Activated naive CD4-positive, alpha-beta T cell treated with anti-CD3 and anti-CD28 coated beads, Interleukin-2, amount 50 U/mL, for 72 hours (primary cell): ENCODE data around the gene PRKG1. TPM values are rescaled to one million over a fixed set of nuclear protein-coding genes. Genes with fewer than 3 reads are reported as not detected.

Experiments
- ATAC-seq, 2 donors: fragments of 150-1000 bp; cut with Tn5 transposase; 2 replicates each; pipeline ENCODE4 v1.10.0; 2021; ENCODE audit warnings: mild to moderate bottlenecking in 2 of 2, moderate library complexity in 2 of 2
- DNase-seq, 2 donors: peaks; one replicate each; pipeline ENCODE4 v3.0.0; 2021 to 2022; ENCODE audit warnings: low spot score in 2 of 2
- H3K27ac Mint-ChIP-seq, 2 donors: one replicate each; pipeline ENCODE4 v1.8.0; 2022; ENCODE audit warnings: mild to moderate bottlenecking in 2 of 2, mixed read lengths in 2 of 2
- H3K36me3 Mint-ChIP-seq, 2 donors: one replicate each; pipeline ENCODE4 v1.8.0; 2022; ENCODE audit warnings: mixed read lengths in 2 of 2
- H3K9me3 Mint-ChIP-seq, 2 donors: one replicate each; pipeline ENCODE4 v1.8.0; 2022; ENCODE audit warnings: mixed read lengths in 2 of 2
- total RNA-seq, 2 donors: library from RNA; stranded (reverse); gene quantifications; one replicate each; pipeline ENCODE4 v1.2.3, GENCODE V29; 2022

Gene PRKG1
- total RNA-seq, 2 donors from 2014 or later = not detected

DNA sequence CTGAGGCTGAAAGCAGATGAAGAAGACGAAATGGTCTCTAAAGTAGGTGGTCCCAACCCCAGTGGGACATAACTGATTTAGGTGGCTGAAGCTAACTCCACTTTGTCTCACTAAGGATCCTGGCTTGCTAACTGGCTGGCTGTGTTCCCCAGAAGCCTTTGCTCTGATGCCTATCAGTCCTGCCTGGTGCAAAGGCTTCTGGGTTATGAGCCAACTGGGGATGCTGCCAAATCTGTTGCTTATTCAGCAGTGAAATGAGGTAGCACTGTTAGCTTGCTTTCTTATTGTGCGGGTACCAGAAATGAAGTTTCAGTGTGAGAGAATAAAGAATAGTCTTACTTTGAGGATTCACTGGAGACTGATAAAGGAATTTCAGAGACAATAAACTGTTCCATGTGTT is 18.1 kb downstream of the PRKG1 start:
- DNase-seq = no peak
- Mint-ChIP-seq H3K36me3 (no peaks in the 10 kb centered on the region), H3K9me3 (no peaks in the 10 kb centered on the region), H3K27ac (no peak overlapping the region)
- no peak for ATAC-seq

DNA sequence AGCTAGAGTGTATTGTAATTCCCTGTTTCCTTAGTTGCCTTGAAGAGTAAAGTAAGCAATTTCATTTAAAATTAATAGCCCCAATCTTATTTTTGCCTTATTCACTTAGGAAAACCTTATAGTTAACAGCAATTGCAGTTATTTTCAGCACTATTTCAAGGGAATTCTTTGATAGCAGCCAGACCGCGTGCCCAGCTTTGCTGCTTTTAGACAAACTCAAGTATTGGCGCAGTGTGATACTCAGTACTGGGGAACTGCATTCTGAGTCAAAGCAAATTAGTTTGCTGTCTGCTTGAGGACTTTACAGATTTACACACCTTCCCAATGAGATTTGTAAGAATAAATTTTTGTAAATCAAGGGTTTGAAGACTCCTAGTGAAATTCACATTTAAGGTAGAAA is 21.2 kb downstream of the PRKG1 start:
- no peaks in the 10 kb centered on the region for H3K9me3 Mint-ChIP-seq
- ATAC-seq = no peak
- H3K36me3 Mint-ChIP-seq = no peaks in the 10 kb centered on the region

DNA sequence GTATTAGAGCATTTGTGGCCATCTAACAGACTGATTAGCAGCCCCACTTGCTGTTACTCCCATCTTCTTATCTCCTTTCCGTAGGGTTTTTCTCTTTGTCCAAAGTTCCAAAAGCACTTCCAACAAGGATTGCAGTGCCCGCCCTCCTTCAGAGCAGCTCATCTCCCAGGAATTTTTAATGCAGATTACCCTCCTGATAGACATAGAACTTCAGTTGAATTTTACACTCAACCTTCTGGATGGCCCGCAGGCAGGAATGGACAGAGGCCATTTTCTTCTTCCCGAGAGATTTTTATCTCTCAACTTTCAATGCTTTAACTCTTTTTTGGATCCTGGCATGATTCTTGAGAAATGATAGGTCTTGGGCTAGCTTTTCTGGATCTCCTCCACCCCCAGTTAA is 23.3 kb downstream of the PRKG1 start:
- ATAC-seq (no peak), DNase-seq (no peak)
- no peaks in the 10 kb centered on the region for H3K36me3 Mint-ChIP-seq
- H3K27ac Mint-ChIP-seq = no peak overlapping the region
- no peaks in the 10 kb centered on the region for H3K9me3 Mint-ChIP-seq

More for the DNA sequence above, 21.2 kb downstream of the PRKG1 start:
- no peak for DNase-seq
- H3K27ac Mint-ChIP-seq = no peak overlapping the region

- ATAC-seq (no peak), DNase-seq (no peak)
- H3K9me3 Mint-ChIP-seq = no peaks in the 10 kb centered on the region
- no peak overlapping the region for H3K27ac Mint-ChIP-seq
- H3K36me3 Mint-ChIP-seq = no peaks in the 10 kb centered on the region
Measured at GRCh38 chr10:51100221-51100620, 25.9 kb downstream of the PRKG1 start.

DNA sequence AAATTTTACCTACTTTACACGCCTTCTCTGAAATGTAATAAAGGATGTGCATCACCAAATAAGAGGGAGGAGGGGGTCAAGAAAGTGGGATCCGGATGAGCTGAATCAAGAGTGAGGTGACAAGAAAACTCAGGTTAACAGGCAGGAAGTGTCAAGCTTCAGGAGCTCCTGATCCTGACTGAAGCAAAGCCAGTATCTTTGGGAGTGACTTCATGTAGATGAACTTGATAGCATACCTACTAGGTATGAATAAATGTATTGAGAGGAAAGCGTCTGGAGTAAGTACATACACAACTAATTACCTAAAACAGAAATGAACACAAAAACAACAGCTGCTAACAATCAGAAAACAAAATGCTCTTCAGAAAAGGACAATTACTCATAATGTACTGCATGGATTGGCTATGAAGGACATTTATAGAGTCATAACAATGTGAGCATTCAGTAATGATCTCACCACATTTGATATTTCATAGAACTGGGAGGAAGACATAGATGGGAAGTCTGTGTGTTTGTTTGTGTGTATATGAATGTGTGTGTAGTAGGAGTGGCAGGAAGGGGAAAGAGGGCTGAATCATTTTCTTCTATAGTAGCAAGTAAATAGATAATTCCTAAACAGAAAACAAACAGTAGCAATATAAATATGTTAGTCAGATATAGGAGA is 29.4 kb downstream of the PRKG1 start:
- DNase-seq (no peak), ATAC-seq (no peak)
- Mint-ChIP-seq H3K36me3 (no peaks in the 10 kb centered on the region), H3K27ac (no peak overlapping the region), H3K9me3 (peaks cover 0 to 6% of the 10 kb centered on the region in 2 donors)

DNA sequence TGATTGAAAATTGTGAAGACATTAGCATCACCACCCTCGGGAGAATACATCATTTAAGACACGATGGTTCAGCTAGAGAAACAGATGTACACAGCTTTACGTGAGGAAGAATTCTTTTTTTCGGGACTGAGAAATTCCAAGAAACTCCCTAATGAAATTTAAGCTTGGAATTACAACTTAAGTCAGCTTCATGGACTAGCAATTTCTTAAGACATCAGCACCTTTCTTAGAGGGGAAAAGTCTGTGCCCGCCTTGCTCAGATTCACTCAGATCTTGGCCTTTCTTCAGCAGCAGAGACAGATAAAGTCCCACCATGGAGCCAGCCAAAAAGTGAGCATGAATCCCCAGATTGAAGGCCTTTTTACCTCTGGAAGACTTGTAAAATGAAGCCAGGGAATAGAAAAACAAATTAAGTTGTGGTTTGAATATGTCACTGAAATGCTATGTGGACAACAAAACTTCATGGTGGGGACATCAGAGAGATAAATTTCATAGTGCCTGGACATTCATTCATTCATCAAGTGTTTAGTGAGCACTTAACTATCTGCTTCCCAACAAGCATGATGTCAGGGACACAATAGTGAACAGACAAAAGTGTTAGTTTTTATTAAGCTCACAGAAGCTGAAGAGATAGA is 32.1 kb downstream of the PRKG1 start:
- ATAC-seq (no peak), DNase-seq (no peak)
- no peaks in the 10 kb centered on the region for H3K36me3 Mint-ChIP-seq
- peaks cover 0 to 6% of the 10 kb centered on the region in 2 donors for H3K9me3 Mint-ChIP-seq
- H3K27ac Mint-ChIP-seq = no peak overlapping the region

- Mint-ChIP-seq H3K36me3 (no peaks in the 10 kb centered on the region), H3K27ac (no peak overlapping the region), H3K9me3 (peaks cover 0 to 6% of the 10 kb centered on the region in 2 donors)
- DNase-seq (no peak), ATAC-seq (no peak)
Measured at GRCh38 chr10:51108406-51108805, 34.1 kb downstream of the PRKG1 start.

DNA sequence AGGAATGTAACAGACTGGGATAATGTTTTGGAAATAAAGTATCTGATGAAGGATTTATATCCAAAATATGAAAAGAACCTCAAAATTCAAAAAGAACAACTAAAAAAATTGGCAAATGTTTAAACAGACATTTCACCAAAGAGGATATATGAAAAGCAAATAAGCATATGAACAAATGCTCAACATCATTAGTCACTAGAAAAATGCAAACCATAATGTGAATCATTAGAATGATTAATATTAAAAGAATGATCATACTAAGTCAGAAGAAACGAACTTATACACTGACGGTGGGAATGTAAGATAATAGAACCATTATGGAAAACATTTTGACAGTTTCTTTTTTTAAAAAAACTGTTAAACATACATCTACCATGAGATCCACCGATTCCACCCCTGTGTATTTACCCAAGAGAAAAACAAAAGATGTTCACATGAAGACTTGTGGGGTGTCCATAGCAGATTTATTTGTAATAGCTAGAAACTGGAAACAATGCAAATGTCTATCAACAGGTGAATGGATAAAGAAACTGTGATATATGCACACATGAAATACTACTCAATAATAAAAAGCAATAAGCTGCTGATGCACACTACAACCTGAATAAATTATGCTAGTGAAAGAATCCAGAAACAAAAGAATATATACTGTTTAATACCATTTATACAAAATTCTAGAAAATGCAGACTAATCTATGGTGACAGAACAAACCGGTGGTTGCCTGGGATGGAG is 35.7 kb downstream of the PRKG1 start:
- Mint-ChIP-seq H3K36me3 (no peaks in the 10 kb centered on the region), H3K27ac (no peak overlapping the region), H3K9me3 (peaks cover 0 to 6% of the 10 kb centered on the region in 2 donors)
- ATAC-seq (no peak), DNase-seq (no peak)

- ATAC-seq (no peak), DNase-seq (no peak)
- Mint-ChIP-seq H3K9me3 (peaks cover 6 to 7% of the 10 kb centered on the region in 2 donors), H3K27ac (no peak overlapping the region), H3K36me3 (no peaks in the 10 kb centered on the region)
Measured at GRCh38 chr10:51112013-51112412, 37.7 kb downstream of the PRKG1 start.

GRCh38 chr10:51113007-51113406 is 38.7 kb downstream of the PRKG1 start:
- no peak for ATAC-seq
- no peaks in the 10 kb centered on the region for H3K36me3 Mint-ChIP-seq

GRCh38 chr10:51117053-51117660 is 42.9 kb downstream of the PRKG1 start:
- peaks cover 4 to 7% of the 10 kb centered on the region in 2 donors for H3K9me3 Mint-ChIP-seq
- ATAC-seq (no peak), DNase-seq (no peak)
- no peaks in the 10 kb centered on the region for H3K36me3 Mint-ChIP-seq
- H3K27ac Mint-ChIP-seq = no peak overlapping the region

More at GRCh38 chr10:51113007-51113406, 38.7 kb downstream of the PRKG1 start:
- H3K9me3 Mint-ChIP-seq = peaks cover 4 to 7% of the 10 kb centered on the region in 2 donors
- H3K27ac Mint-ChIP-seq = no peak overlapping the region
- DNase-seq = no peak

GRCh38 chr10:51117794-51118193 is 43.5 kb downstream of the PRKG1 start:
- H3K9me3 Mint-ChIP-seq = peaks cover 4 to 7% of the 10 kb centered on the region in 2 donors
- H3K36me3 Mint-ChIP-seq = no peaks in the 10 kb centered on the region
- no peak for ATAC-seq
- DNase-seq = no peak
- H3K27ac Mint-ChIP-seq = no peak overlapping the region

DNA sequence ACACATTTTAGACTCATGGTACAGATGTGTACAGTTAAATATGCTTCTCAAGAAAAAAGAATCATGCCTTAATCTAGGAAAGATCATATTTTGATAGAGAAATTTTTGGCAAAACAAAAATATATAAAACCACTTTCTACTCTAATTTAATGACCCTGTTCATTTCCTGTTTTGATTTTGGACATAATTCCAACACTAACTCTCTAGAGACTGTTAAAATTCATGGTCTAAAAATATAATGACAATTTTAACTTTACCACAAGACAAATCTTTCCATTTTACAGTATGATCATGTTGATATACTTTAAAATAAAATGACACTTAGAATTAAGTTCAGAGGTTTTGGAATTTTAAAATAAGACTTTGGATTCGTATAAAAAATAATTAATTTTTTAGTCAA is 45.2 kb downstream of the PRKG1 start:
- H3K27ac Mint-ChIP-seq = no peak overlapping the region

GRCh38 chr10:51121861-51122260 is 47.6 kb downstream of the PRKG1 start:
- Mint-ChIP-seq H3K9me3 (no peaks in the 10 kb centered on the region), H3K36me3 (no peaks in the 10 kb centered on the region), H3K27ac (no peak overlapping the region)
- DNase-seq (no peak), ATAC-seq (no peak)

More for the DNA sequence above, 45.2 kb downstream of the PRKG1 start:
- peaks cover 4 to 7% of the 10 kb centered on the region in 2 donors for H3K9me3 Mint-ChIP-seq
- ATAC-seq = no peak
- H3K36me3 Mint-ChIP-seq = no peaks in the 10 kb centered on the region
- DNase-seq = no peak

DNA sequence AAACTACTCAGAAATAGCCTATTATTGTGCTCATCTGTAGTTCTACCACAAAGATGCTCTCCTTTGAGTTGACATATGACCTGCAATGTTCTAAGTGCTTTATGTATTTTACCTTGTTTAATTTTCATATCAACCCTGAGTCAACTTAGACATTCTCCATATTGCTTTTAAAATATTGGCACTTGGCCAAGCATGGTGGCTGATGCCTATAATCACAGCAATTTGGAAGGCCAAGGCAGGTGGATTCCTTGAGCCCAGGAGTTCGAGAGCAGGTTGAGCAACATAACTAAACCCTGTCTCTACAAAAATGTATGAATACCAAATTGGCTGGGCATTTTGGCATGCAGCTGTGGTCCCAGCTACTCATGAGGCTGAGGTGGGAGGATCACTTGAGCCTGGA is 50.6 kb downstream of the PRKG1 start:
- DNase-seq (no peak), ATAC-seq (peak; percentile 34)
- no peaks in the 10 kb centered on the region for H3K9me3 Mint-ChIP-seq
- H3K36me3 Mint-ChIP-seq = no peaks in the 10 kb centered on the region
- no peak overlapping the region for H3K27ac Mint-ChIP-seq

DNA sequence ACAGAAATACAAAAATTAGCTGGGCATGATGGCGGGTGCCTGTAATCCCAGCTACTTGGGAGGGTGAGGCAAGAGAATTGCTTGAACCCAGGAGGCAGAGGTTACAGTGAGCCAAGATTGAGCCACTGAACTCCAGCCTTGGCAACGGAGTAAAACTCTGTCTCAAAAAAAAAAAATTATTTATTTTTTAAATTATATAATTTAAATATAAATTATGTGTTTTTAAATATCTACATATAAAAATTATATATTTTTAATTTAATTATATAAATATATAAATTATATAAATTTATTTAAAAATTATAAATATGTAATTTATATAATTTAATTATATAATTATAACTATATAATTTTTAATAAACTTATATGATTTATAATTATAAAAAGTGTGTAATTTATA is 51.2 kb downstream of the PRKG1 start:
- H3K36me3 Mint-ChIP-seq = no peaks in the 10 kb centered on the region
- no peak for DNase-seq

GRCh38 chr10:51129946-51130544 is 55.8 kb downstream of the PRKG1 start:
- DNase-seq = no peak
- no peak overlapping the region for H3K27ac Mint-ChIP-seq
- ATAC-seq = no peak
- no peaks in the 10 kb centered on the region for H3K9me3 Mint-ChIP-seq
- H3K36me3 Mint-ChIP-seq = no peaks in the 10 kb centered on the region

More for the DNA sequence above, 51.2 kb downstream of the PRKG1 start:
- no peaks in the 10 kb centered on the region for H3K9me3 Mint-ChIP-seq
- no peak for ATAC-seq
- no peak overlapping the region for H3K27ac Mint-ChIP-seq
